Activated CD8-positive, alpha-beta memory T cell treated with anti-CD3 and anti-CD28 coated beads for 4 hours (primary cell): ENCODE measurements around the gene PRAMEF1.
"Not testable (repeated sequence)": the region's sequence is repeated elsewhere in the genome, so short reads cannot be mapped to it uniquely, and the experiment has no call there.

ENCODE experiments used
- DNase-seq, 2 donors: peaks; one replicate each; pipeline ENCODE4 v3.0.0-alpha.2; 2020; ENCODE audit warnings: low read depth in 2 of 2

The PRAMEF1 gene, protein sequence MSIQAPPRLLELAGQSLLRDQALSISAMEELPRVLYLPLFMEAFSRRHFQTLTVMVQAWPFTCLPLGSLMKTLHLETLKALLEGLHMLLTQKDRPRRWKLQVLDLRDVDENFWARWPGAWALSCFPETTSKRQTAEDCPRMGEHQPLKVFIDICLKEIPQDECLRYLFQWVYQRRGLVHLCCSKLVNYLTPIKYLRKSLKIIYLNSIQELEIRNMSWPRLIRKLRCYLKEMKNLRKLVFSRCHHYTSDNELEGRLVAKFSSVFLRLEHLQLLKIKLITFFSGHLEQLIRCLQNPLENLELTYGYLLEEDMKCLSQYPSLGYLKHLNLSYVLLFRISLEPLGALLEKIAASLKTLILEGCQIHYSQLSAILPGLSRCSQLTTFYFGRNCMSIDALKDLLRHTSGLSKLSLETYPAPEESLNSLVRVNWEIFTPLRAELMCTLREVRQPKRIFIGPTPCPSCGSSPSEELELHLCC

DNA sequence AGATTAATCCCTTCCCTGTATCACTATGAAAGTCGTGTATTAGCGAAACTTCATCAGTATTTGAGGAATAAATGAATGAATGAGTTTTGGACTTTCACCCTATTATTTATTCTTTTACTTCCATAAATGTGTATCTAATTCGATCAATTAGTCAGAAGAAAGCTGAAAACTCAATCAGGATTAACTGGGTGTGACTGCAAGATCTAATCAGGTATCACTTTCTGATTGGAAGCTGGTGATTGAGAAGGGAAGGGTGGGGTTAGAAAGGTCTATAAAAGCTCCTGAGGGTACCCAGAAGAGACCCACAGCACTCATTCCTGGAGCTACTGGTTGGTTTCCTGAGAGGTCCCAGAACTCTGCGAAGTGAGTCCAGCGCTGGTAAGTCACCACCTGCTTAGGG lies at the start of gene PRAMEF1:
Gene PRAMEF1, plus strand, starts transcription at position 301 of the 400 bp plus-strand sequence. CDS start 1,831 bp downstream, outside the sequence.
- not testable (repeated sequence) for DNase-seq

DNA sequence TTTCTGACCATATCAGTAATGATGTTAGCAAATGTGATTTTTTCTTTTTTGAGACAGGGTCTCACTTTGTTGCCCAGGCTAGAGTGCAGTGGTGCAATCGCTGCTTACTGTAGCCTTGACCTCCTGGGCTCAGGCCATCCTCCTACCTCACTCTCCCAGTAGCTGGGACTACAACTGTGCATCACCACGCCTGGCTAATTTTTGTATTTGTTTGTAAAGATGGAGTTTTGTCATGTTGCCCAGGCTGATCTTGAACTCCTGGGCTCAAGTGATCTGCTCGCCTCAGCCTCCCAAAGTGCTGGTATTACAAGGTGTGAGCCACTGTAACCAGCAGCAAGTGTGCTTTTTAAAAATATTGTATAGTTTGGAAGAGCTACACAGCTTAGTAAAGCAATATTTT lies 49.3 kb upstream of the PRAMEF1 start:
- DNase-seq, result no peak

DNA sequence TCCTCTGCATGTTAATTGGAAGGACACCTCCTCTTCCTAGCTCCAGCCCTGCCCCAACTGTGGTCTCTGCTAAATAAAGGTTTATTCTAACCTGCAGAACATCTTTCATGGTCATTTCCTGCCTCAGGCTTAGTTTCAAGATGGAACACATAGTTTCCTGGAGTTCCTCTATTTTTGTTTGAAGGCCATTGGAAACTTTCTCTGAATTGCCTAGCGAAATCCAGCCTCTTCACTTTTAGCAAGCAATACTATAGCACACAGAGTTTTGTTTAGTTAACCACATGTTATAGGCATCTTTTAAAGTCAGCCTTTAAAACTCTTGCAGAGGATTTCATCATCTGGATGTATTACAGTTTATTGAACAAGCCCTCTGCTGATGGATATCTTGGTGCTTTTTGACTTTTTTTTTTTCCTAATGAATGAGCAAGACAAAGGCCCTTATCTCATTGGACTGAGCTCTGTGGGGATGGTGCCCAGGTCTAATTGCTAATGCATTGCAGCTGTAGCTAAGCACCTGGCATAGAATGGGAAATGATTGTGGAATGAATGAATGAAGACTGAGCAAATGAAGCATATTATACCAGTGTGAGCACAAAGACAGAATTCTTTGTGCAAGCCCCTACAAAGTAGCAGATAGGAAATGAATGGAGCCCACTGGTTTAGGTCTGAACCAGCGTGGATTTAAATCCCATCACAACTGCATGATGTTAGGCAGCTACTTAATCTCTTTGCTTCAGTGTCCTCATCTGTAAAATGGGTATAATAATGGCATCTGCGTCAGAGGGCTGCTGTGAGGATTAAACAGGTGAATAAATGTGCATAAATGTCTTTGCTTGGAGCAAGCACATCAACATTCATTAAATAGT lies 45.8 kb upstream of the PRAMEF1 start:
- DNase-seq, result no peak

DNA sequence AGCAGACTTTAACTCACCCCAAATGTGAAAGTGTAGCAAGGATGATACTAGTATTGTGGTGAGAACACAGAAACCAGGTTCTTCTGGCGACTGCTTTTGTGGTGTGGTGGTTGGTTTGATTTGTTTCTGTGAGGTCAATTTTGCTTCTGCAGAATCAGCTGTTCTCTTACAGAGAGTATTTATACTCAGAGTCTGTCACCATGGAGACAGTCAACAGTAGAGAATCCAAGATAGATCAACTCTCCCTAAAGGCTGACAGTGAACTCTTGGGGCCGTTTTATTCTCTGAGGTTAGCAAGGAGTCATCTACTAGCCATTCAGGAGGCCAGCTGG lies 45.2 kb upstream of the PRAMEF1 start, which contains the start of gene CFAP107:
Gene CFAP107, plus strand, starts transcription at position 209 of the 332 bp plus-strand sequence. CDS start 231 bp downstream, outside the sequence.
- DNase-seq, result no peak

DNA sequence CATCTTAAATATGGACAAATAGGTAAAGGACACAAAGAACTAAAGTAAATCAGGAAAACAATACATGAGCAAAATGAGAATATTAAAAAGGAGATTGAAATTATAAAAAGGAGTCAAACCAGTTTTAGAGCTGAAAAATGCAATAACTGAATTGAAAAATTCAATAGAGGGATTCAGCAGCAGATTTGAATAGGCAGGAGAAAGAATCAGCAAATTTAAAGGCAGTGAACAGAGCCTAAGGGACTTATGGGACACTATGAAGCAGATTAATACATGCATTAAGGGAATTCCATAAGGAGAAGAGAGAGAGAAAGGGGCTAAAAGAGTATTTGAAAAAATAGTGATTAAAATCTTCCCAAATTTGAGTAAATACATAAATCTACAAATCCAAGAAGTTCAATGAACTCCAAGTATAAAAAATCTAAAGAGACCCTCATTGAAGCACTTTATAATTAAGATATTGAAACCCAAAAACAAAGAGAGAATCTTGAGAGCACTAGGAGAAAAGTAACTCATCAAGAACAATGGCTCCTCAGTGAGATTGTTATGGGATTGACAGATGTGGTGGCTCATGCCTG lies 42.3 kb upstream of the PRAMEF1 start:
- DNase-seq, result no peak

DNA sequence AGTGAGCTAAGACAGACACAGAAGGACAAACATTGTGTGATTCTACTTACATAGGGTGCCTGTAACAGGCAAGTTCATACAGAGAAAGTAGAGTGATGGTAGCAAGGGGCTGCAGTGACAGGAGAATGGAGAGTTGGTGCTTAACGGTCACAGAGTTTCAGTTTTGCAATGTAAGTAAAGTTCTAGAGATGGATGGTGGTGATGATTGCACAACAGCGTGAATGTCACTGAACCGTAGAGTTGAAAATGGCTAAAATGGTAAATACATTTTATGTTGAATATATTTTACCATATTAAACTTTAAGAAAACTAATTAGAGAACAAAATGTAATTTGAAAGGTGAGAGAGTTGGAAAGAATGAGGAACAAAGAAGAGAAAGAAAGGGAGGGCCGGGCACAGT lies 36.5 kb upstream of the PRAMEF1 start:
- DNase-seq, result no peak

DNA sequence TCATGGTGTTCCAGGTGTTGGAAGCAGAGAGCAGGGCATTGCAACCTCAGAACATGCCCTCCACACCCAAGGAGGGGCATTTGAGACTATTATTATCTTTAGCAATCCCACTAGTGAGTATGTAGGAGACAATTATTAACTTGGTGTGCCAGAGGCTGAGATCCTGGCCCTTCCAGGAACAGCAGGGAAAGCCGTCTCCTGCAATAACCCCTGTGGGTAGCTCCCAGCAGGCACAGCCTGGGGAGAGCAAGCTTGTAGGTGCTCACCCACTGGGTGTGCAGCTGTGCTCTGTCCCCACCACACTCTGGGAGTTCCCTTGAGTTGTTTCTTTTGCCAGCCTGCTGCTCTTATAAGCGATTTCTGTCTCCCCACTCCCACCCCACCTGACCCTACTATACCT lies 34.9 kb upstream of the PRAMEF1 start:
- no peak for DNase-seq

DNA sequence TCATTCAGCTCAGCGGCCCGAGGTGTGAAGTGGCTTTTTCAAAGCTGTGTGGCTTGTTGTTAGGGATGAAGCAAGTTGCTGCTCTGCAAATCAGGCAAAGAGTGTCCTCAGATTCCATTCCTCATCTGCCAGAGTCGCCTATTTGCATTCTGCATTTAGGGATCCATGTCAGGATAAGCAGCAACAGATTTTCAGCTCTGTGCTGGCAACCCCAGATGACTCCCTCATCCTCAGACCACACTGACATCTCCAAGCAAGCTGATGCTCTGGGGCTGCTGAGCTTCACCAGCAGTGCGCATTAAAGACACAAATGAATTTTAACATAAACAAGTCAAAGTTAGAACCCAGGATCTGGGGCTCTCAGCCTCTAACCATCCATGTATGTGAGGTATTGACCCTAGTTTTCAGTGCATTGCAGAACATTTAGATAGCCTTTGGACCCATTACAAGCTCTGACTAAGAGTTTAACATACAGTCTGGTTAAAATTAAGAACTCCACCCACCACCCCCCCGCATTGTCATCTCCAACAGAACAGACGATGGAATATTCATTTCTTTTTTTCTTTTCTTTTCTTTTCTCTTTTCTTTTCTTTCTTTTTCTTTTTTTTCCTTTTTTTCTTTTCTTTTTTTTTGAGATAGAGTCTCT lies 34.3 kb upstream of the PRAMEF1 start:
- no peak for DNase-seq

DNA sequence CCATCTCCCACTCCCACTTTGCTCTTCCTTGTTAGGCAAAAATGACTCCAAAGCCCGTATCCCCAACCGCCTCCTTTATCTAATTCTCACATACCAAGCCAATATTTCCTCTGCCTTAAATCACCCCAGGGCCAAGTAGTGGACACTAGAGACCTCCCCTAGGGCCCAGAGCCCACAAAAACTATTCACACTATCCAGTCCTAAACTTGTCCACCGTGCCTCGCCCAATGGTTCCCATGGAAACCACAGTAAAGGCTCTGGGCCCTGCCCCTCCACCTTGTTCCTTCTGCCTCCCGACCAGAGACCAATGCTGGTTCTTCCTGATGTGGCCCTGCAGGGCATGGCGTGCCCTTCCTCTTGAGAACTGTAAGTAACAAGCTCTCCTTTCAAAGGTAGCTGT lies 33.4 kb upstream of the PRAMEF1 start:
- no peak for DNase-seq

DNA sequence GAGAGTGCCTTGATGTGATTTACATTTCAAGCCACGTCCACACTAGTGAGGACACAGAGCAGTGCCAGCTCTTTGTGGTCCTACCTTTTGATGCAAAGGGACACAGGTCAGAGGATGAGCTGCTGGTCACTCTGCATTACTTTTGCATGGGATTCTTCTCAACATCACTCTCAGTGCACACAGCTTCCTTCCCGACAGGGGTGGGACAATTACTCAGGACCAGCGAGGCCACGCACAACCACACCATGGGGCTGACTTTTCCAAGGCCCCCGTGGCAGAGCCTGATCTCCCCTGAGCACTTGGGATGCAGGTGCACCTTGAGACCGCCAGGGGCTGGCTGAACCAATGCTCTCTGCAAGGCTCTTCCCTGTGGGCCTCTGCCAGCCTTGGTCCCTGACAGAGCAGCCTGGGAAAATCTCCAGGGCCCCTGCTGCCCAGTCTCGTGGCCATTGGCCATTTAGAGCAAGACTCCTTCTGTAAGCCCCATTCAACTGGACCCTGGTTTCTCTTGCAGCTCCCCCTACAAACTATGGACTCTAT lies 30.9 kb upstream of the PRAMEF1 start:
- no peak for DNase-seq

DNA sequence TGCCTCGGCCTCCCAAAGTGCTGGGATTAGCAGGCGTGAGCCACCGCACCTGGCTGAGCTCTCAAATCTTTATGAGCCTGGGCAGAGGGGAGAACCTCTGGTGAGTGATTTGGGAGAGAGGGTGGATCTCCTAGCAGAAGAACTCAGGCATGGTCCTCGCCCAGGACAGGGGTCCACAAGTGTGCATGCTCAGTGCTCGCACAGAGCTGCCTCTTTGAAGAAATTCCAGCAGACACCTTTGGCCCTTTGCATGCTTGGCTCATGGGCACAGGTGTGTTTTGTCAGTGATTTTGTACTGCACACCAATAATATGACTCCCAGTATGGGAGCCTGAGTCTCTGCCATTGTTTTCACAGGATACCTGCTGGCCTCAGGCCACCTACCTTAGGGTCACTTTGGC lies 29.4 kb upstream of the PRAMEF1 start:
- DNase-seq, result no peak

DNA sequence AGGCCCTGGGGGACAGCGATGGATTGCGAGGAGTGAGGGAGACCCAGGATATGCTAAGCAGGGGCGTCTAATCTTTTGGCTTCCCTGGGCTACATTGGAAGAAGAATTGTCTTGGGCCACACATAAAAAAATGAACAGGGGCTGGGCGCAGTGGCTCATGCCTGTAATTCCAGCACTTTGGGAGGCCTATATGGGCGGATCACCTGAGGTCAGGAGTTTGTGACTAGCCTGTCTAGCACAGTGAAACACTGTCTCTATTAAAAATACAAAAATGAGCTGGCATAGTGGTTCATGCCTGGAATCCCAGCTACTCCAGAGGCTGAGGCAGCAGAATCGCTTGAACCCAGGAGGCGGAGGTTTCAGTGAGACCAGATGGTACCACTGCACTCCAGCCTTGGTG lies 28.4 kb upstream of the PRAMEF1 start:
- DNase-seq, result no peak

DNA sequence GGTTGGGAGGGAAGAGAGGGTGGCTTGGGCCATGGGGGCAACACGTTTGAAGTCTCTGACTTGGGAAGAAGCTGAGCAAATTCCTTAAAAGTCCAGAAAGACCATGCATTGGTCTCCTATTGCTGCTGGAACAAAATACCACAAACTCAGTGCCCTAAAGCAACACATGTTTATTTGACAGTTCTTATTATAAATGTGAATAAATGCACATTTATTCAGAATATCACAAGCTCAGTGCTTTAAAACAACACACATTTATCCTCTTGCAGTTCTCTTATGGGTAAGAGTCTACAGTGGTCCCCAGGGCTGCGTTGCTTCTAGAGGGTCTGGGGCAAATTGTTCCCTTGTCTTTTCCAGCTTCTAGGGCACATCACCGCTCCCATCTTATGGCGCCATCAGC lies 27.7 kb upstream of the PRAMEF1 start:
- no peak for DNase-seq

DNA sequence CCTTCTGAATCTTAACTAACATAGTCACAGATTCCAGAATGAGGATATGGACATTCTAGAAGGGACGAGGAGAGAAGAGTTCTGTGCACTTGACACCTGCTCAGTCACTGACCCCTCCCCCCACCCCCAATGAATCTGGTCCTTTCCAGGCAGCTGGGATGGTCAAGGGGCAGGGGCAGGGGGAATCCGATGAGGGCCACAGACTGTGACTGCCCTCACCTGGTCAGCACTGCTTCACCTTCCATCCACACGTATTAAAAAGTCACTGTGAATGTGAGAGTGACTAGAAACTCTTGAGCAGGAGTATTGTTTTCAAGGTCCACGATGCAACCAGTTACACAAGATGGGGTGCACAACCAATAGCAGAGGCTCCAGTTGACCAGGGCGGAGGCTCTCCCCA lies 27.2 kb upstream of the PRAMEF1 start:
- DNase-seq, result no peak

DNA sequence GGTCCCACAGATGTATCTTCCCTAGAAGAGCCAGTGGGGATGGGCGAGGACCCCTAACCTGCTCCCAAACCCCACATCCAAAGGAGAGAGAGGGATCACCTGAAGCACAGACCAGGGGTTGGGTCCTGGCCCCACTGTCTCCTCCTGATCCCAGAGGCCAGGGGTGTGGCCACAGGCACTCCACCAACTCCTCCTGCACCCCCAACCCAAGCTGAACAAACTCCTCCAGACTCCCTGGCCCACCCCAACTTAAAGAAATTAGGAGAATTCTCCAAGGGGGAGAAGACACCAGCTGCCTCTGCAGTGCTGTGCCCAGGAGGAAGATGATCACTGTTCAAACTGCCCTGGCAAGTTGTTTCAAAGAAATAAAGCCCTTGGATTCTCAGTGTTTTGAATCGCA lies 22.2 kb upstream of the PRAMEF1 start:
- DNase-seq, result no peak

DNA sequence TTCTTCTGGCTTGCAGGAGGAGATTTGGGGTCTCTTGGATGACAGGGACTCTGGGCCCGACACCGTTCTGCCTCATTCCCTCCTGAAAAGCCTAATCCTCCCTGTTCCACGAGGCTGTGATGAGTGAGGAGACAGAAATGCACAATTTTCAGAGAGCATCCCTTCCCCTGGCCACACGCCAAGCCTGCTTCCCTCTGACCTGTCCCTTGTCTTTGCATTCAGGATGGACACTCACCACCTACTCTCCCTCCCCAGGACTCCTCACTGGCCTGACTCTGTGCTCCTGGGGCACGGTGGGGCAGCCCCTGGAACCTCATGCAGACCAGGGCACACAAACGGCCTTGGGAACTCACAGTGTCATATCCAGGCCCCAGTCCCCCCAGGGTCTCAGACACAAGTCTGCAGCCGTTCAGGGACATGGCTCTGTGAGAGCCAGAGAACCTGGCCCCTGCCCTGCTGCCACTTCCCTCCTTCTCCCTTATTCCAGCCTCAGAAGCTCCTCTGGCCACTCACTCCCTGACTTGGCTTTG lies 21.2 kb upstream of the PRAMEF1 start:
- DNase-seq, result no peak

DNA sequence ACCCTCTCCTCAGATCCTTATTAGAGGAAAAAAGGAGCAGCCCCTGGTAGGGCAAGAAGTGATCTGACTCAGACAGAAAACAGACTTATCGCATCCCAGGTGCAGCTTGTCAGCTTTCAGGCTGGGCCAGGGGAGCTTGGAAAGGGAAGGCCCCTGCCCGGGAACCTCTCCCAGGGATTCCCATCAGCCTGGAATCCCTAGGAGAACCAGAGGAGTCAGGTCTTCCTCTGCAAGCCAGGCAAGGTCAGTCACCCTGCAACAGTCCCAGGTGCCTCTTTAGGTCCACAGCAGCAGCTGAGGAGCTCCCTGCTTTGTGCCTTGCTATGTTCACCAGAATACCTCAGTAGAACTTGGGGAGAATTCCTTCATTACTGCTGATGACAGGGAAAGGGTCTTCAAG lies 20.6 kb upstream of the PRAMEF1 start:
- DNase-seq, result no peak

DNA sequence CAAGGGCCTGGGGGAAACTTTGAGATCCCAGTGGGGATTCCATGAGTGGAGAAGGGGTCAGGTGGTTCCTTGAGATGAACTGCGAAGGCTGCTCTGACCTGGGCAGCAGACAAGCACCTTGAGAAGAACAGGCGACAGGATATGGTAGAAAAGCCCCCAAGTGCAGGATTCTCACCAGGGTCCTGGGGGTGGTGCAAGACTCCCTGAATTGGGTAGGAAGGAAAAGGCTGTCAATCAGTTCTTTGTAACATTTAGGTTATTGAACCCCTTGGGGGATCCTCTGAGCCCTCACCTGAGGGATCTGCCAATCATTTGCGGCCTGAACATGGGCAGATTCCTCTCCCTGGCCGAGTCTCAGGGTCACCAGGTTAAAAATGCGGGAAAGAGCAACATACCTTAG lies 20.0 kb upstream of the PRAMEF1 start:
- no peak for DNase-seq

DNA sequence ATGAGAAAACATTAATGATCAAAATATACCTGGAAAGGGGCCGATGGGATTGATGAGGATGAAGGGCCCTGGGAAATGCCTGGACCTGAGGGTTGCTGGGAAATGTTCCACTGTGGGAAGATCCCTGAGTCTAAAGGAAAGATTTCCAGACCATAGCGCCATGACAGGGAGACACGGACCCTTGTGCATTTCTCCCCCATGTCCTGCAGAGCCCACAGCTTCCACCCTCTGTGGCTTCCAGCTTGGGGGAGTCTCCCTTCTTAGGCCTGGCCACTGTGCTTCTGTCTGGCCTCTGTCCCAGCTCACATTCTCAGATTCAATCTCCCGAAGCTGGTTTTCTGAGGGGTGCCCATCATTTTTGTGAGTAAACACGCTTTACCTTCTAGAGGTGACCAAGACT lies 18.7 kb upstream of the PRAMEF1 start:
- DNase-seq, result no peak

DNA sequence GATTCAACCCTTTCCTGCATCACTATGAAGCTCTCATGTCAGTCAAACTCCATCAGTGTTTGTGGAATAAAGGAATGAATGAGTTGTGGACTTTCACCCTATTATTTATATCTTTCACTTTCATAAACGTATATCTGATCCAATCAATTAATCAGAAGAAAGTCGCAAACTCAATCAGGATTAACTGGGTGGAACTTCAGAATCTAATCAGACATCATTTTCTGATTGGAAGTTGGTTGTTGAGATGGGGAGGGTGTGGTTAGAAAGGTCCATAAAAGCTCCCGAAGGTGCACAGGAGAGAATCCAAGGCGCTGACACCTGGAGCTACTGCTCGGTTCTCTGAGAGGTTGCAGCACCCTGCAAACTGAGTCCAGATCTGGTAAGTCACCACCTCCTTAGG lies 17.8 kb upstream of the PRAMEF1 start, which contains the start of gene PRAMEF12:
Gene PRAMEF12, plus strand, starts transcription at position 301 of the 400 bp plus-strand sequence. CDS start 1,130 bp downstream, outside the sequence.
- no peak for DNase-seq

DNA sequence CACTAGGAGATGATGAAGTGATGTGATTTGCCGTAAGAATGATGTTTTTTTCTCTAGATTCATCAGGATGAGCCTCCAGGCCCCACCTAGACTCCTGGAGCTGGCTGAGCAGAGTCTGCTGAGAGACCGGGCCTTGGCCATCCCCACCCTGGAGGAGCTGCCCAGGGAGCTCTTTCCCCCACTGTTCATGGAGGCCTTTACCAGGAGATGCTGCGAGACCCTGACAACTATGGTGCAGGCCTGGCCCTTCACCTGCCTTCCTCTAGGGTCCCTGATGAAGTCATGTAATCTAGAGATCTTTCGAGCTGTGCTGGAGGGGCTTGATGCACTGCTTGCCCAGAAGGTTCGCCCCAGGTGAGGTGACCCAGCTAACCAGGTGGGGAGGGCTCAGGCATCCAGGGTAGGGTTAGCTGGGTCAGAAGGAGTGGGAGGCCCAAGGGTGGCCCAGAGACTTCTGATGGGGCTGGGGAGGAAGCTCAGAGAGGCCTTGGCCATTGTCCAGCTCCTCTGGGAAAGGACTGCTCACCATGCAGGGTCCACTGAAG lies 16.3 kb upstream of the PRAMEF1 start:
- DNase-seq, result no peak
